SU-DHL-6 (cell line): ENCODE results near the gene AURKAIP1.

Source experiments
- H2AFZ ChIP-seq: fragments of 200-600 bp; sonication (generic); 2 replicates; pipeline ENCODE4 v1.6.1; 2014; ENCODE audit warnings: low read depth, mild to moderate bottlenecking, moderate library complexity, mixed read lengths, antibody characterized with exemption, low read length; ENCODE audit not compliant: severe bottlenecking
- H3F3A ChIP-seq: fragments of 200-600 bp; shearing (Covaris generic); 2 replicates; pipeline ENCODE4 v1.6.0; 2016; ENCODE audit warnings: antibody characterized with exemption, mild to moderate bottlenecking; ENCODE audit not compliant: insufficient read depth
- H3K27ac ChIP-seq: fragments of 200-600 bp; sonication (generic); 2 replicates; pipeline ENCODE4 v1.5.1; 2016; ENCODE audit warnings: low read depth, mild to moderate bottlenecking, low read length, moderate library complexity, mixed read lengths
- H3K27me3 ChIP-seq: fragments of 200-600 bp; sonication (generic), shearing (Covaris generic); 2 replicates; pipeline ENCODE4 v1.6.0; 2014; ENCODE audit warnings: mild to moderate bottlenecking, low read length
- H3K36me3 ChIP-seq: fragments of 200-600 bp; sonication (generic); 2 replicates; pipeline ENCODE4 v1.6.1; 2014; ENCODE audit warnings: mild to moderate bottlenecking, low read length, mixed read lengths
- H3K4me2 ChIP-seq: fragments of 300-600, 200-600 bp; shearing (Covaris generic), sonication (generic); 2 replicates; pipeline ENCODE4 v1.6.0; 2014; ENCODE audit warnings: low read length, low read depth, mild to moderate bottlenecking; ENCODE audit not compliant: poor library complexity, severe bottlenecking
- H3K4me3 ChIP-seq: fragments of 200-600 bp; sonication (generic); 2 replicates; pipeline ENCODE4 v1.5.1; 2014; ENCODE audit warnings: antibody characterized with exemption, low read length, mild to moderate bottlenecking, mixed read lengths; ENCODE audit not compliant: insufficient read depth, poor library complexity, severe bottlenecking
- H3K79me2 ChIP-seq: fragments of 200-600 bp; sonication (generic); 2 replicates; pipeline ENCODE4 v1.6.1; 2014; ENCODE audit warnings: mild to moderate bottlenecking, low read length, moderate library complexity; ENCODE audit not compliant: insufficient read depth
- H3K9ac ChIP-seq: fragments of 200-600 bp; sonication (generic); 2 replicates; pipeline ENCODE4 v1.7.0; 2014; ENCODE audit warnings: mild to moderate bottlenecking, low read length
- H3K9me2 ChIP-seq: fragments of 200-600 bp; sonication (generic); replicated peaks from 2 replicates; pipeline ENCODE4 v1.6.1; 2014; ENCODE audit warnings: low read length; ENCODE audit not compliant: insufficient read depth
- H3K9me3 ChIP-seq: fragments of 200-600 bp; sonication (generic); 2 replicates; pipeline ENCODE4 v1.6.1; 2014; ENCODE audit warnings: low read length, mixed read lengths; ENCODE audit not compliant: insufficient read depth
- H4K20me1 ChIP-seq: fragments of 200-600 bp; sonication (generic); 2 replicates; pipeline ENCODE4 v1.6.1; 2014; ENCODE audit warnings: low read depth, mild to moderate bottlenecking, antibody characterized with exemption, low read length, moderate library complexity, mixed read lengths
- CTCF ChIP-seq: fragments of 200-600 bp; sonication (generic); IDR thresholded peaks from one replicate; pipeline ENCODE4 v1.5.1; 2017; ENCODE audit warnings: antibody characterized with exemption, mild to moderate bottlenecking, low read length, moderate library complexity; ENCODE audit not compliant: insufficient read depth, poor library complexity, severe bottlenecking
- EZH2phosphoT487 ChIP-seq: fragments of 200-600 bp; sonication (generic), shearing (Covaris generic); conservative IDR thresholded peaks from 2 replicates; pipeline ENCODE4 v1.6.1; 2018; ENCODE audit warnings: mild to moderate bottlenecking, antibody characterized with exemption, low read length, moderate library complexity, mixed read lengths

AURKAIP1 gene

GRCh38 chr1:1359664-1360468, 15.1 kb downstream of the AURKAIP1 start:
- no peak overlapping the region for H3K4me3 ChIP-seq
- no peak for TF ChIP-seq CTCF
- no peak for TF ChIP-seq EZH2phosphoT487
- H3K4me2 ChIP-seq = no peak overlapping the region
- H3K9ac ChIP-seq = no peak overlapping the region
- H3K27ac ChIP-seq = no peak overlapping the region
- no peak overlapping the region for H2AFZ ChIP-seq
- no peaks in the 10 kb centered on the region for H3F3A ChIP-seq
- no peaks in the 10 kb centered on the region for H3K9me3 ChIP-seq
- H3K27me3 ChIP-seq = no peaks in the 10 kb centered on the region
- H4K20me1 ChIP-seq = no peaks in the 10 kb centered on the region
- H3K79me2 ChIP-seq = no peaks in the 10 kb centered on the region
- no peaks in the 10 kb centered on the region for H3K36me3 ChIP-seq
- H3K9me2 ChIP-seq = no peaks in the 10 kb centered on the region

- Histone ChIP-seq H3K4me2 (no peak overlapping the region), H3K27ac (no peak overlapping the region)
Measured at GRCh38 chr1:1359308-1359663, 15.7 kb downstream of the AURKAIP1 start.

GRCh38 chr1:1358433-1359271, 16.4 kb downstream of the AURKAIP1 start, which contains the start of gene MXRA8:
TSS of gene MXRA8 (minus strand) at chr1:1358555. CDS start at chr1:1358504, 51 bp downstream.
- H3K9me2 ChIP-seq = no peaks in the 10 kb centered on the region
- H3K9me3 ChIP-seq = no peaks in the 10 kb centered on the region
- no peak within 1 kb of the TSS for H3K4me2 ChIP-seq
- no peak within 1 kb of the TSS for H3K4me3 ChIP-seq
- no peaks in the 10 kb centered on the region for H3K79me2 ChIP-seq
- H3F3A ChIP-seq = no peaks in the 10 kb centered on the region
- H3K27ac ChIP-seq = no peak within 1 kb of the TSS
- no peaks in the 10 kb centered on the region for H4K20me1 ChIP-seq
- TF ChIP-seq CTCF = no peak
- no peak for TF ChIP-seq EZH2phosphoT487
- H2AFZ ChIP-seq = no peak within 1 kb of the TSS
- no peak within 1 kb of the TSS for H3K9ac ChIP-seq
- no peaks in the 10 kb centered on the region for H3K36me3 ChIP-seq
- H3K27me3 ChIP-seq = no peaks in the 10 kb centered on the region

More at GRCh38 chr1:1359308-1359663, 15.7 kb downstream of the AURKAIP1 start:
- no peaks in the 10 kb centered on the region for H3K9me3 ChIP-seq
- no peaks in the 10 kb centered on the region for H4K20me1 ChIP-seq
- no peak for TF ChIP-seq CTCF
- TF ChIP-seq EZH2phosphoT487 = no peak
- H3F3A ChIP-seq = no peaks in the 10 kb centered on the region
- no peaks in the 10 kb centered on the region for H3K36me3 ChIP-seq
- no peaks in the 10 kb centered on the region for H3K79me2 ChIP-seq
- H3K4me3 ChIP-seq = no peak overlapping the region
- no peaks in the 10 kb centered on the region for H3K27me3 ChIP-seq
- no peak overlapping the region for H2AFZ ChIP-seq
- no peak overlapping the region for H3K9ac ChIP-seq
- H3K9me2 ChIP-seq = no peaks in the 10 kb centered on the region
